Naive thymus-derived CD4-positive, alpha-beta T cell (primary cell): ENCODE data around the gene COMP. TPM values are rescaled to one million over a fixed set of nuclear protein-coding genes. Genes with fewer than 3 reads are reported as not detected.
A peak's percentile ranks its signal among the peaks of the same experiment; 100 is the strongest.

Experiments
- ATAC-seq: fragments of 150-1000 bp; cut with Tn5 transposase; 2 replicates; pipeline ENCODE4 v1.10.0; 2021; ENCODE audit warnings: mild to moderate bottlenecking, moderate library complexity
- CTCF ChIA-PET: fragments of 350-600 bp; sonication (Branson Sonifier 250); formaldehyde crosslinking; loops from one replicate; lab custom pipeline; 2021; ENCODE audit warnings: antibody characterized with exemption; lab: Charles Lee
- POLR2A ChIA-PET: fragments of 350-600 bp; sonication (Branson Sonifier 250); formaldehyde crosslinking; loops from one replicate; lab custom pipeline; 2021; ENCODE audit warnings: antibody characterized with exemption, inconsistent platforms; lab: Charles Lee
- DNase-seq, 9 donors: peaks; one replicate each; pipeline versions ENCODE4 v3.0.0 to v3.0.0-alpha.2; 2020 to 2022; ENCODE audit warnings: mixed read lengths in 1 of 9
- H3K27ac ChIP-seq: one replicate; pipeline ENCODE4 v1.7.0; 2013; ENCODE audit warnings: mild to moderate bottlenecking, low read depth, low read length, moderate library complexity
- H3K27me3 ChIP-seq, 2 donors: one replicate each; pipeline ENCODE4 v1.7.0; 2013; ENCODE audit warnings: low read length in 2 of 2, mild to moderate bottlenecking in 2 of 2, moderate library complexity in 2 of 2; ENCODE audit not compliant: control insufficient read depth in 2 of 2, insufficient read depth in 2 of 2
- H3K36me3 ChIP-seq, 3 experiments: 1 replicate in 2 of 3; 2 replicates in 1 of 3; pipeline ENCODE4 v1.7.0; 2013; ENCODE audit warnings: low read length in 3 of 3, mild to moderate bottlenecking in 3 of 3, moderate library complexity in 1 of 3; ENCODE audit not compliant: insufficient read depth in 3 of 3, control insufficient read depth in 2 of 3
- H3K4me1 ChIP-seq, 2 donors: one replicate each; pipeline ENCODE4 v1.7.0; 2013; ENCODE audit warnings: low read length in 2 of 2, mild to moderate bottlenecking in 2 of 2, moderate library complexity in 1 of 2; ENCODE audit not compliant: control insufficient read depth in 2 of 2, insufficient read depth in 2 of 2
- H3K4me3 ChIP-seq: 2 replicates; pipeline ENCODE4 v1.7.0; 2013; ENCODE audit warnings: mild to moderate bottlenecking, low read length
- H3K9me3 ChIP-seq, 3 experiments: 1 replicate in 2 of 3; 2 replicates in 1 of 3; pipeline ENCODE4 v1.7.0; 2013; ENCODE audit warnings: low read length in 3 of 3; ENCODE audit not compliant: control insufficient read depth in 2 of 3
- H3K27ac Mint-ChIP-seq, 9 donors: one replicate each; pipeline ENCODE4 v1.8.0; 2020 to 2022; ENCODE audit warnings: mixed read lengths in 9 of 9, mild to moderate bottlenecking in 8 of 9, moderate library complexity in 5 of 9, inconsistent platforms in 2 of 9
- H3K27me3 Mint-ChIP-seq, 5 donors: one replicate each; pipeline ENCODE4 v1.8.0; 2021 to 2022; ENCODE audit warnings: mixed read lengths in 5 of 5, mild to moderate bottlenecking in 1 of 5
- H3K36me3 Mint-ChIP-seq, 5 donors: one replicate each; pipeline ENCODE4 v1.8.0; 2020 to 2022; ENCODE audit warnings: mixed read lengths in 5 of 5, mild to moderate bottlenecking in 3 of 5, inconsistent platforms in 1 of 5
- H3K4me1 Mint-ChIP-seq, 7 donors: one replicate each; pipeline ENCODE4 v1.8.0; 2020 to 2022; ENCODE audit warnings: mixed read lengths in 7 of 7, mild to moderate bottlenecking in 3 of 7, inconsistent platforms in 1 of 7
- H3K4me3 Mint-ChIP-seq, 10 donors: one replicate each; pipeline ENCODE4 v1.8.0; 2020 to 2022; ENCODE audit warnings: mild to moderate bottlenecking in 10 of 10, mixed read lengths in 10 of 10, moderate library complexity in 6 of 10, inconsistent platforms in 2 of 10
- H3K9me3 Mint-ChIP-seq, 11 donors: one replicate each; pipeline ENCODE4 v1.8.0; 2020 to 2022; ENCODE audit warnings: mixed read lengths in 11 of 11, mild to moderate bottlenecking in 4 of 11, inconsistent platforms in 1 of 11, moderate library complexity in 1 of 11
- intact Hi-C, 2 donors: fragments of 100-400 bp; cut with micrococcal nuclease; formaldehyde crosslinking; loops; one replicate each; pipeline ENCODE4 v1.15.1; 2023
- polyA plus RNA-seq, 2 donors: library from polyadenylated mRNA; unstranded; fragments of 300-500 nt; fragmentation: Illumina TruSeq; gene quantifications; one replicate each; pipeline ENCODE4 v1.2.3, GENCODE V29; 2021
- total RNA-seq, 6 experiments: library from RNA in 5 of 6; stranded (reverse) in 5 of 6; gene quantifications; 1 replicate in 5 of 6; 2 replicates in 1 of 6; pipeline ENCODE4 v1.2.3 and lab custom pipeline; 2021 to 2026

COMP gene
- total and polyA plus RNA-seq, 7 experiments from 2014 or later: not detected

- no peak for DNase-seq
- Mint-ChIP-seq H3K4me1 (peaks cover 0 to 10% (median 0%) of the 10 kb centered on the region in 7 donors), H3K4me3 (no peak overlapping the region), H3K27ac (no peak overlapping the region), H3K36me3 (peaks cover 0 to 7% (median 0%) of the 10 kb centered on the region in 5 donors), H3K9me3 (peaks cover 0 to 2% (median 0%) of the 10 kb centered on the region in 11 donors), H3K27me3 (peaks cover 0 to 2% (median 0%) of the 10 kb centered on the region in 5 donors)
- Histone ChIP-seq H3K4me3 (no peak overlapping the region), H3K9me3 (no peaks in the 10 kb centered on the region), H3K4me1 (no peaks in the 10 kb centered on the region), H3K27ac (no peak overlapping the region), H3K27me3 (no peaks in the 10 kb centered on the region), H3K36me3 (peaks cover 0 to 23% (median 0%) of the 10 kb centered on the region in 3 experiments)
- intact Hi-C loops: no loop called here
- ATAC-seq: no peak
- ChIA-PET POLR2A (interaction anchor here (0.6 kb wide), 1 partner anchor 1438 kb away, joined by 3 read pairs; no protein-coding TSS in a partner anchor), CTCF (no interaction called here)
Measured at GRCh38 chr19:18773682-18774081, 17.4 kb downstream of the COMP start.

DNA sequence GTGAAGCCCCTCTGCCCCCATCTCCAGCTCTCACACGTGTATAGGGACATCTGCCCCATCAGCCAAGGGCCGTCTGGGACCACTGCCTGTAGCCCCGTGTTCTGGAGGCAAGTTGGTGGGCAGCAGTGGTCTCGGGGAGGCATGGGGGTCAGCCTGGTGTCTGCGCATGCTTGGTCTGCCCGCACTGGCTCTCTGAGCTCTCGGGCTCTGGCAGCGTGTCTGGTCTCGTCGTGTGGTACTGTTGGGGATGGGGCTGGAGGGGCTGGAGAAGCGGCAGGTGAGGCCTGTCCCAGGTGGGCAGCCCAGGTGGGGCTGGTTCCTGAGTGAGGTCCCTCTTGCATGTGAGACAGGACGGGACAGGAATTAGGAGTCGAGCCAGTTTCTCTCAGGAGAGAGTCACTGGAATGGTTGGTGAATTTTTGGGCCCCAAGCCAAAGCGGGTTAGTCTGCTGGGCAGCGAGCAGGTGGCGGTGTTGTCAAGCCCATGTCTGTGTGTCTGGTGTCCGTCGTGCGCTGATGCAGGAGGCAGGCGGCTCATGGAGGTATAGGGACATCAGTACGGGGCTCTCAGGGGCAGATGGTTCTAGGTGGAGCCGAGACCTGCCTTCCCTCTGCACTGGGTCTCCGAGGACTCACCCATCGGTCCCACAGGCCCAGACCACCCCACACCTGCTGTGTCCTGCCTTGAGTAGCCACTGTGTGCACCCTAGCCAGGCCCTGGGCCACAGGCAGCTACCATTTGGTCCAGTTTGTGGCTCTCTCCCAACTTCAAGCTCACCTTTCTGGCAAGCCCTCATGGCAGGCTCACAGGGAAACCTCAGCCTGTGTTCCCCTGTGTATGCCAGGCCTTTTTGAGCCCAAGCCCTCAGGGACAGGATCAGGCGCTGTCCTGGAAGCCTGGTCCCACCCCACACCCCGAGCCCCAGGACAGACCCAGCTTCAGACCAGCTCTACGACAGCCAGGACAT is 18.2 kb downstream of the COMP start:
- peaks cover 0 to 2% (median 0%) of the 10 kb centered on the region in 5 donors for H3K27me3 Mint-ChIP-seq
- ATAC-seq (no peak), DNase-seq (no peak)
- no peak overlapping the region for H3K4me3 ChIP-seq
- H3K9me3 ChIP-seq: no peaks in the 10 kb centered on the region
- intact Hi-C loops: no loop called here
- no peak overlapping the region for H3K4me3 Mint-ChIP-seq
- peaks cover 0 to 26% (median 0%) of the 10 kb centered on the region in 3 experiments for H3K36me3 ChIP-seq
- no peak overlapping the region for H3K27ac ChIP-seq
- H3K27ac Mint-ChIP-seq: no peak overlapping the region
- peaks cover 0 to 7% (median 0%) of the 10 kb centered on the region in 5 donors for H3K36me3 Mint-ChIP-seq
- H3K27me3 ChIP-seq: no peaks in the 10 kb centered on the region
- no peaks in the 10 kb centered on the region for H3K4me1 ChIP-seq
- peaks cover 0 to 2% (median 0%) of the 10 kb centered on the region in 11 donors for H3K9me3 Mint-ChIP-seq
- peaks cover 0 to 10% (median 0%) of the 10 kb centered on the region in 7 donors for H3K4me1 Mint-ChIP-seq
- ChIA-PET POLR2A (no interaction called here), CTCF (no interaction called here)

DNA sequence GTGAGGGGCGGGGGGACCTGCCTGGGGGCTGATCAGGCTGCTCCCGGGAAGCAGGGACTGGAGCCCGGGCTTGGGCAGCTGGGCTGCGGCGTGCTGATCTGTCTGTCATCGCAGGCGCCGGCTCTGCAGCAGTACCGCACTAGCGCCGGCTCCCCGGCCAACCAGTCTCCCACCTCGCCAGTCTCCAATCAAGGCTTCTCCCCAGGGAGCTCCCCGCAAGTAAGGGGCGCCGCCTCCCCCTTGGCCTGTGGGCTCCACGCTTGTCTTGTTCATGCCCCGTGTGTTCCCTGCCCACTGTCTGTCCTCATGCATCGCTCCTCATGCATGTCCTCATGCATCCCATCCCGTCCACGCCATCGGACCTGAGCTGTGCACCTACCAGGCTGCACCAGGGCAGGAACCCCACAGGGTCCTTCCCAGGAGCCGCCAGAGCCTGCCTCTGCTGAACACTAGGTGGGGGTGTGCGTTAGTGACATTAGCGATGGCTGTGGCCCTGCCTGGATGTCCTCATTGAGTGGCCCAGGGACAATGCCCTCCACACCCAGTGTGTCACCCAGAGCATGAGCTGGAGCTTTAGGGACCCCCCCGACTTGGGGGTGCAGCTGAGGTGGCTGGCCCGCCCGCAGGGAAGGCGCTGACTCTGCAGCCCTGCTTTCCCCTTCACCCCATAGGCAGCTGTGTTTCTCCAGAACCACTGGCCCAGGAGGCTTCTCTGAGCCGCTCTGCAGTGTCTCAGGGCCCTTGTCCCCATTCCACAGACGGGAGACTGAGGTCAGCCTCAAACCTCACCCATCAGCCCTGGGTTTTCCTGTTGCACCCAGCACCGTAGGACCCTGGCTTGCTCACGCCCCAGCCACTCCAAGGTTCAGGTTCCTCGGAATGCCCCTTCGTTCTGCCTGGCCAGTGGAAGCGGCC is 19.5 kb downstream of the COMP start:
- H3K9me3 ChIP-seq: no peaks in the 10 kb centered on the region
- Mint-ChIP-seq H3K4me3 (no peak overlapping the region), H3K36me3 (peaks cover 0 to 11% (median 3%) of the 10 kb centered on the region in 5 donors), H3K27me3 (no peaks in the 10 kb centered on the region), H3K27ac (no peak overlapping the region), H3K9me3 (peaks cover 0 to 2% (median 0%) of the 10 kb centered on the region in 11 donors), H3K4me1 (peaks cover 0 to 10% (median 0%) of the 10 kb centered on the region in 7 donors)
- H3K36me3 ChIP-seq: peaks cover 0 to 28% (median 0%) of the 10 kb centered on the region in 3 experiments
- H3K4me1 ChIP-seq: no peaks in the 10 kb centered on the region
- no peak for DNase-seq
- no peaks in the 10 kb centered on the region for H3K27me3 ChIP-seq
- H3K4me3 ChIP-seq: no peak overlapping the region
- intact Hi-C loops: no loop called here
- H3K27ac ChIP-seq: no peak overlapping the region
- CTCF ChIA-PET: no interaction called here
- POLR2A ChIA-PET: no interaction called here
- no peak for ATAC-seq

DNA sequence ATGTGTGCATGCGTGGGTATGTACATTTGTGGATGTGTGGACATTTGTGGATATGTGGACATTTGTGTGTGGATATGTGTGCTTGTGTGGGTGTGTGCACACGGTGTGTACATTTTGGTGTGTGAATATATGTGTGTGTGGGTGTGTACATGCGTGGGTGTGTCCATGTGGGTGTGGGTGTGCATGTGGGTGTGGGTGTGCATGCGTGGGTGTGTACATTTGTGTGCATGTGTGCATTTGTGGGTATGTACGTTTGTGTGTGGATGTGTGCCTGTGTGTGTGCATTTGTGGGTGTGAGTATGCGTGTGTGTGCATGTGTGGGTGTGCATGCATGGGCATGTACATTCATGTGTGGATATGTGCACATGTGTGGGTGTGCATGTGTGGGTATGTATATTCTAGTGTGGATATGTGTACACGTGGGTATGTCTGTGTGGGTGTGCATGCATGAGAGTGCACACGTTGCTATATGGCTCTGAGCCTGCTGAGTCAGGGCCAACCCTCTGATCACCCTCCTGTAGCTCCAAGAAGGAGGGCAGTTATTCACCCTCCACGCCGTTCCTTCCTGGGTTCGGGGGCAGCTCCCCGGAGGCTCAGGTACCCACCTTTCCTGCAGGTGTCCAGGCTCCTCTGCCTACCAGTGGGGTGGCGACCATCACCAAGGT is 20.3 kb downstream of the COMP start:
- H3K4me3 Mint-ChIP-seq: no peak overlapping the region
- CTCF ChIA-PET: no interaction called here
- no peaks in the 10 kb centered on the region for H3K4me1 ChIP-seq
- peaks cover 0 to 2% (median 0%) of the 10 kb centered on the region in 11 donors for H3K9me3 Mint-ChIP-seq
- peaks cover 0 to 11% (median 4%) of the 10 kb centered on the region in 5 donors for H3K36me3 Mint-ChIP-seq
- ATAC-seq: no peak
- H3K4me1 Mint-ChIP-seq: peaks cover 0 to 10% (median 0%) of the 10 kb centered on the region in 7 donors
- H3K4me3 ChIP-seq: no peak overlapping the region
- no peak overlapping the region for H3K27ac ChIP-seq
- H3K27ac Mint-ChIP-seq: peak overlapping the region in 1 of 9 donors; percentile 61
- no peaks in the 10 kb centered on the region for H3K9me3 ChIP-seq
- H3K27me3 Mint-ChIP-seq: no peaks in the 10 kb centered on the region
- intact Hi-C loops: no loop called here
- DNase-seq: no peak
- POLR2A ChIA-PET: no interaction called here
- H3K27me3 ChIP-seq: no peaks in the 10 kb centered on the region
- peaks cover 0 to 27% (median 0%) of the 10 kb centered on the region in 3 experiments for H3K36me3 ChIP-seq

DNA sequence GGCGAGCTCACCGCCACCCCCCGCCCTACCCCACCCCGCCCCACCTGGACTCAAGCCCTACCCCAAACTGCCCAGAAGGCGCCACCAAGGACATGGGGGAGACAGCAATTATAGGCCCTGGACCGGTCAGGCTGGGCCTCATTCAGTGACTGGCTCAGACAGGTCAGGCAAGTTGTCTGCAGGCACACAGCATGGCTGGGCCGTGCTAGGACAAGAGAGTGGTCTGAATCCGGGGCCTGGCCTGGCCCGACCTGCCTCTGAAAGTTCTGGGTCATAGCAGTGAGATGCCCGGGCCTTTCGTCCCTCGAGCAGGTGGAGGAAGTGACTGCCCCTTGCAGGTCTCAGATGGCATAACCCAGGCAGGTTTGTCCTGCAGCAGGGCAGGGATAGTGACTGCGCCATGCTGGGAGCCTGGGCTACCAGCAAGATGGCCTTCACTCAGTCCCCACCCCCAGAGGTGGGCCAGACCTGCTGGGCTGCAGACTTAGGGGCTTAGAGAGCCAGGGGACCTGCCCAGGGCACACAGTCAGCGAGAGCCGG is 21.0 kb downstream of the COMP start:
- CTCF ChIA-PET: no interaction called here
- Mint-ChIP-seq H3K27me3 (no peaks in the 10 kb centered on the region), H3K4me3 (no peak overlapping the region), H3K4me1 (peaks cover 0 to 10% (median 0%) of the 10 kb centered on the region in 7 donors), H3K36me3 (peaks cover 0 to 11% (median 4%) of the 10 kb centered on the region in 5 donors), H3K9me3 (peaks cover 0 to 2% (median 0%) of the 10 kb centered on the region in 11 donors), H3K27ac (peak overlapping the region in 1 of 9 donors; percentile 81)
- no peaks in the 10 kb centered on the region for H3K27me3 ChIP-seq
- H3K4me1 ChIP-seq: no peaks in the 10 kb centered on the region
- H3K27ac ChIP-seq: no peak overlapping the region
- ATAC-seq (no peak), DNase-seq (no peak)
- intact Hi-C loops: no loop called here
- H3K4me3 ChIP-seq: no peak overlapping the region
- H3K36me3 ChIP-seq: peaks cover 0 to 20% (median 0%) of the 10 kb centered on the region in 3 experiments
- H3K9me3 ChIP-seq: no peaks in the 10 kb centered on the region
- POLR2A ChIA-PET: no interaction called here
